Medulla oblongata (tissue), 1 donor: ENCODE measurements around the gene TCF12.

Experiments
- DNase-seq: peaks from one replicate; pipeline ENCODE4 v3.0.0-alpha.2; 2015; ENCODE audit errors: extremely low spot score

The TCF12 gene

GRCh38 chr15:57337868-57338411 lies 419.5 kb downstream of the TCF12 start:
- no peak for DNase-seq

- DNase-seq: no peak
These were observed 420.9 kb downstream of the TCF12 start for GRCh38 chr15:57339321-57339720.
